HepG2 (cell line): Measurements from ENCODE around the gene MACROH2A1.

Experiments used
- ARNT ChIP-seq: fragments of 450-650 bp; IDR thresholded peaks from 2 replicates; pipeline ENCODE4 v1.6.1; 2017
- CTCF ChIP-seq: sonication (generic); formaldehyde crosslinking; IDR thresholded peaks from 2 replicates; pipeline ENCODE4 v1.5.0; 2020; ENCODE audit warnings: mild to moderate bottlenecking, missing genetic modification reagents, moderate library complexity
- MAFK ChIP-seq, 2 experiments: IDR thresholded peaks in 1 of 2; conservative IDR thresholded peaks in 1 of 2; 2 replicates each; pipeline ENCODE4 v1.6.1; 2011; ENCODE audit warnings: improper control_type of control experiment in 2 of 2, low read length in 2 of 2
- POLR2AphosphoS5 ChIP-seq: IDR thresholded peaks from 2 replicates; pipeline ENCODE4 v1.6.1; 2012; ENCODE audit warnings: low read depth, low read length
- RFX5 ChIP-seq: IDR thresholded peaks from 2 replicates; pipeline ENCODE4 v1.6.1; 2011; ENCODE audit warnings: low read depth, low read length, improper control_type of control experiment
- ZMYM2 ChIP-seq: sonication (generic); formaldehyde crosslinking; IDR thresholded peaks from 2 replicates; pipeline ENCODE4 v1.8.0; 2022; ENCODE audit warnings: mild to moderate bottlenecking, missing genetic modification reagents
- ZNF143 ChIP-seq: sonication (generic); formaldehyde crosslinking; IDR thresholded peaks from 2 replicates; pipeline ENCODE4 v1.4.0; 2020; ENCODE audit warnings: missing genetic modification reagents
- ZNF362 ChIP-seq: sonication (generic); formaldehyde crosslinking; IDR thresholded peaks from 2 replicates; pipeline ENCODE4 v1.4.0; 2020; ENCODE audit warnings: missing genetic modification reagents, mild to moderate bottlenecking, borderline replicate concordance

GRCh38 chr5:135350536-135350935, 48.5 kb downstream of the MACROH2A1 start:
- TF ChIP-seq RFX5 (no peak), MAFK (conservative IDR thresholded peaks at IDR 0.05 in 1 of 2, IDR thresholded peaks at IDR 0.05 in 1 of 2; ENCODE audit: low read length in 2 of 2) (no peak), ARNT (no peak), ZNF362 (CRISPR knock-in tag) (no peak), POLR2AphosphoS5 (no peak), ZMYM2 (no peak), CTCF (CRISPR knock-in tag) (no peak), ZNF143 (no peak)
